GM19463 (cell line): ENCODE data around the gene IP6K1.
"Not testable (repeated sequence)": the region's sequence is repeated elsewhere in the genome, so short reads cannot be mapped to it uniquely, and the experiment has no call there.

Source experiments
- ATAC-seq: cut with Tn5 transposase; IDR thresholded peaks from one replicate; pipeline ENCODE4 v1.9.1; 2021; ENCODE audit warnings: mild to moderate bottlenecking, moderate library complexity; ENCODE audit not compliant: unreplicated experiment

IP6K1 gene

GRCh38 chr3:49794926-49795905 is 8.9 kb upstream of the IP6K1 start:
- ATAC-seq = no peak

GRCh38 chr3:49794431-49794830 is 8.1 kb upstream of the IP6K1 start:
- no peak for ATAC-seq

- no peak for ATAC-seq
Observed at GRCh38 chr3:49793486-49794085, 7.2 kb upstream of the IP6K1 start.

- ATAC-seq = no peak
Observed at GRCh38 chr3:49792371-49793150, 6.2 kb upstream of the IP6K1 start.

GRCh38 chr3:49791571-49791970 is 5.2 kb upstream of the IP6K1 start:
- no peak for ATAC-seq

GRCh38 chr3:49790626-49791411 is 4.5 kb upstream of the IP6K1 start:
- no peak for ATAC-seq

GRCh38 chr3:49788056-49788455 is 1.7 kb upstream of the IP6K1 start:
- no peak for ATAC-seq

- no peak for ATAC-seq
Observed at GRCh38 chr3:49787536-49787935, 1.2 kb upstream of the IP6K1 start.

- ATAC-seq = no peak
Observed at GRCh38 chr3:49787182-49787464, 781 bp upstream of the IP6K1 start.

GRCh38 chr3:49785565-49786356 is 581 bp downstream of the IP6K1 start:
- peak; percentile 30 for ATAC-seq

- ATAC-seq = not testable (repeated sequence)
Observed at GRCh38 chr3:49782277-49782676, 4.1 kb downstream of the IP6K1 start.

GRCh38 chr3:49781415-49782199 is 4.7 kb downstream of the IP6K1 start:
- ATAC-seq = no peak

GRCh38 chr3:49780975-49781365 is 5.4 kb downstream of the IP6K1 start:
- not testable (repeated sequence) for ATAC-seq

- ATAC-seq = no peak
Observed at GRCh38 chr3:49780080-49780974, 6.0 kb downstream of the IP6K1 start.

- ATAC-seq = no peak
Observed at GRCh38 chr3:49779358-49780079, 6.8 kb downstream of the IP6K1 start.

- ATAC-seq = not testable (repeated sequence)
Observed at GRCh38 chr3:49776101-49776500, 10.2 kb downstream of the IP6K1 start.

GRCh38 chr3:49775538-49775937 is 10.8 kb downstream of the IP6K1 start:
- no peak for ATAC-seq

- no peak for ATAC-seq
Observed at GRCh38 chr3:49772703-49773102, 13.6 kb downstream of the IP6K1 start.
